Keratinocyte (primary cell): ENCODE data around the gene TCTN2. TPM values are rescaled to one million over a fixed set of nuclear protein-coding genes. Genes with fewer than 3 reads are reported as not detected.

Experiments used
- DNase-seq: peaks from one replicate; pipeline ENCODE4 v3.0.0-alpha.2; 2011; ENCODE audit warnings: low read depth, missing footprints, low spot score
- FAIRE-seq: peaks from 2 replicates; lab custom pipeline; 2011; peaks lifted over from hg19 to GRCh38; lab: Jason Lieb, UNC
- H2AFZ ChIP-seq: 2 replicates; pipeline ENCODE4 v1.6.0; 2012; ENCODE audit warnings: low read length, control low read depth, inconsistent platforms; ENCODE audit not compliant: control insufficient read depth
- H3K27ac ChIP-seq: 2 replicates; pipeline ENCODE4 v1.5.1; 2011; ENCODE audit warnings: low read length; ENCODE audit not compliant: control insufficient read depth, insufficient read depth
- H3K27me3 ChIP-seq: 3 replicates; pipeline ENCODE4 v1.6.0; 2011; ENCODE audit warnings: low read length; ENCODE audit not compliant: control insufficient read depth, insufficient read depth; ENCODE audit errors: extremely low read depth
- H3K36me3 ChIP-seq, 2 experiments: 2 replicates in 1 of 2; 3 replicates in 1 of 2; pipeline ENCODE4 v1.5.1; 2011; ENCODE audit warnings: low read length in 2 of 2, mild to moderate bottlenecking in 1 of 2; ENCODE audit not compliant: control insufficient read depth in 2 of 2, insufficient read depth in 2 of 2; ENCODE audit errors: extremely low read depth in 1 of 2
- H3K4me1 ChIP-seq: 3 replicates; pipeline ENCODE4 v1.5.1; 2011; ENCODE audit warnings: low read length; ENCODE audit not compliant: control insufficient read depth, insufficient read depth; ENCODE audit errors: extremely low read depth
- H3K4me2 ChIP-seq: 3 replicates; pipeline ENCODE4 v1.6.0; 2011; ENCODE audit warnings: low read depth, low read length; ENCODE audit not compliant: control insufficient read depth, insufficient read depth; ENCODE audit errors: extremely low read depth
- H3K4me3 ChIP-seq, 3 experiments: fragments of 200-600 bp in 1 of 3; sonication (generic) in 1 of 3; 2 replicates in 2 of 3; 3 replicates in 1 of 3; pipeline ENCODE4 v1.5.1; 2011 to 2016; ENCODE audit warnings: low read length in 3 of 3, mild to moderate bottlenecking in 3 of 3, control low read depth in 2 of 3, inconsistent platforms in 1 of 3, low read depth in 1 of 3, mixed read lengths in 1 of 3, mixed run types in 1 of 3, moderate library complexity in 1 of 3; ENCODE audit not compliant: control insufficient read depth in 2 of 3, insufficient read depth in 2 of 3; ENCODE audit errors: extremely low read depth in 1 of 3
- H3K79me2 ChIP-seq: 2 replicates; pipeline ENCODE4 v1.6.0; 2012; ENCODE audit warnings: low read length; ENCODE audit not compliant: control insufficient read depth, insufficient read depth
- H3K9ac ChIP-seq: 3 replicates; pipeline ENCODE4 v1.6.0; 2011; ENCODE audit warnings: low read length; ENCODE audit not compliant: control insufficient read depth, insufficient read depth; ENCODE audit errors: extremely low read depth
- H3K9me1 ChIP-seq: 3 replicates; pipeline ENCODE4 v1.6.0; 2011; ENCODE audit warnings: low read length; ENCODE audit not compliant: control insufficient read depth, insufficient read depth; ENCODE audit errors: extremely low read depth
- H3K9me3 ChIP-seq: 2 replicates; pipeline ENCODE4 v1.5.1; 2012; ENCODE audit warnings: low read depth, low read length; ENCODE audit not compliant: control insufficient read depth
- H4K20me1 ChIP-seq: 3 replicates; pipeline ENCODE4 v1.6.0; 2011; ENCODE audit warnings: low read length; ENCODE audit not compliant: control insufficient read depth, insufficient read depth; ENCODE audit errors: extremely low read depth
- CTCF ChIP-seq, 3 experiments: IDR thresholded peaks in 1 of 3; conservative IDR thresholded peaks in 1 of 3; optimal IDR thresholded peaks in 1 of 3; 2 replicates in 2 of 3; 3 replicates in 1 of 3; pipeline versions ENCODE3 to v1.5.1; 2011; ENCODE audit warnings: low read length in 3 of 3, mild to moderate bottlenecking in 3 of 3, moderate library complexity in 2 of 3, control low read depth in 1 of 3, inconsistent platforms in 1 of 3; ENCODE audit not compliant: insufficient read depth in 2 of 3; ENCODE audit errors: extremely low read depth in 1 of 3
- EZH2 ChIP-seq: IDR thresholded peaks from one replicate; pipeline ENCODE4 v1.6.1; 2012; ENCODE audit warnings: inconsistent platforms, mild to moderate bottlenecking, low read length, moderate library complexity
- dilution Hi-C: fragments of 300-500 bp; cut with MboI; formaldehyde crosslinking; loops from one replicate; pipeline ENCODE4 v1.7.0; 2020; ENCODE audit warnings: low sequenced_read_pairs; ENCODE audit not compliant: extremely low pct_ligation_motif_present
- polyA plus RNA-seq, 5 experiments: library from polyadenylated mRNA; depleted of rRNA in 3 of 5; stranded (reverse) in 3 of 5; stranded (forward) in 1 of 5; unstranded in 1 of 5; fragments of >200 nt; gene quantifications; 1 replicate in 1 of 5; 2 replicates in 3 of 5; 3 replicates in 1 of 5; pipeline versions ENCODE4 v1.2.1 to v1.2.3, GENCODE V29; 2011 to 2012; ENCODE audit warnings: missing spikeins in 2 of 5, low read depth in 1 of 5, low replicate concordance in 1 of 5

The TCTN2 gene
- polyA plus RNA-seq, 1 donor (not counting 4 experiments of a cell fraction or from before 2014, with no cell fraction given) = 3.2 TPM

DNA sequence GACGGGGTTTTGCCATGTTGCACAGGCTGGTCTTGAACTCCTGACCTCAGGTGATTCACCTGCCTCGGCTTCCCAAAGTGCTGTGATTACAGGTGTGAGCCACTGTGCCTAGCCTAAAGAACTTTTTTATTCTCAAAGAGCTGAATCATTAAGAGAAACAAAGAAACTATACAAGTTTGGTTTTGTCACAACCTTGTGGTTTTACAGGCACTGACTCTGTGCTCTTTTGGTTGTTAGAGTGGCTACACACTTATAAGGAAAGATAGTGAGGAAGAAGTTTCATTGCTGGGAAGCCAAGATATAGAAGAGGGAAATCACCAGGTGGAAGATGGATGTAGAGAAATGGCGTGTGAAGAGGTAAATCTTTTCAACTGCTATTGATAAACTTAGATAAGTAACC, 81.1 kb downstream of the TCTN2 start:
- Histone ChIP-seq H2AFZ (no peak overlapping the region), H3K9me1 (no peaks in the 10 kb centered on the region), H3K36me3 (peaks cover 21 to 31% of the 10 kb centered on the region in 2 experiments), H3K27ac (no peak overlapping the region), H3K9me3 (no peaks in the 10 kb centered on the region), H3K4me2 (no peak overlapping the region), H3K9ac (no peak overlapping the region), H3K27me3 (no peaks in the 10 kb centered on the region), H4K20me1 (no peaks in the 10 kb centered on the region), H3K4me1 (peaks cover 6% of the 10 kb centered on the region), H3K79me2 (no peaks in the 10 kb centered on the region), H3K4me3 (no peak overlapping the region)
- TF ChIP-seq CTCF (optimal IDR thresholded peaks at IDR 0.05 in 1 of 3, IDR thresholded peaks at IDR 0.05 in 1 of 3, conservative IDR thresholded peaks at IDR 0.05 in 1 of 3; ENCODE audit: extremely low read depth in 1 of 3, insufficient read depth in 2 of 3, low read length in 3 of 3) = no peak
- no peak for TF ChIP-seq EZH2
- DNase-seq (no peak), FAIRE-seq (no peak)
- dilution Hi-C loops = no loop called here

DNA sequence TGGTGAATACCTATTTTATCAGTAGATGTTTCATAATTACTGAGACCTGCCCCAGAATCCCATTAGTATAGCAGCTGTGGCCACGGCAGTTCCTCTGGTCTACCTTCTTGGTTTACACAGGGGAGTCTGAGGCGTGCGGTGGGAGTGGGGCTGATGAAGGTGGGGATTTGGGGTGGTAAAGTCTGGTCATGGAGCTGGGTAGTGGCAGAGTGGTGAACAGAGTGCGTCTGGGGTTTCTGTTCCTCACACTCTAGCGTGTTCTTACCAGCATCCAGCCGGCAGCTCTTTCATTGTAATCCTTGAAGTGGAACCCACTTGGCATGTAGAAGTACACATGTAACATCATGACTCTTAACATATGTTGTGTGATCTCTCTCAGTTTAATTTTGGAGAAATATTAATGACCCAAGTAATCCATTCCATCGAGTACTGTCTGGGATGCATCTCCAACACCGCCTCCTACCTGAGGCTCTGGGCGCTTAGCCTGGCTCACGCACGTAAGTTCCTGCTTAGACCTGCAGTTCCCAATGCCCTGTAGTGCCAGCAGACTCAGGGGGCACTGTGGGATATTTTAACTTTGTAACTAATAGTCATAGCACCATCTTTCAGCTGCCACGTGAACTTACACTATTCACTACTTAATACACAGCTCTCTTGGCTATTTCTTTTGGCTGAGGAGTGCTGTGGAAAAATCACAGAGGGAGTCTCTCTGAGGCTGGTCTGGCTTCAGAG, 83.3 kb downstream of the TCTN2 start:
- Histone ChIP-seq H3K4me3 (no peak overlapping the region), H4K20me1 (no peaks in the 10 kb centered on the region), H3K9me1 (no peaks in the 10 kb centered on the region), H3K4me1 (peaks cover 6% of the 10 kb centered on the region), H3K27ac (no peak overlapping the region), H3K4me2 (no peak overlapping the region), H3K79me2 (no peaks in the 10 kb centered on the region), H3K9me3 (no peaks in the 10 kb centered on the region), H3K36me3 (peaks cover 15 to 27% of the 10 kb centered on the region in 2 experiments), H3K9ac (no peak overlapping the region), H3K27me3 (no peaks in the 10 kb centered on the region), H2AFZ (no peak overlapping the region)
- dilution Hi-C loops = no loop called here
- TF ChIP-seq EZH2 (no peak), CTCF (optimal IDR thresholded peaks at IDR 0.05 in 1 of 3, IDR thresholded peaks at IDR 0.05 in 1 of 3, conservative IDR thresholded peaks at IDR 0.05 in 1 of 3; ENCODE audit: extremely low read depth in 1 of 3, insufficient read depth in 2 of 3, low read length in 3 of 3) (no peak)
- FAIRE-seq (no peak), DNase-seq (no peak)
